Measurements from ENCODE around the gene SEC14L6.

SEC14L6 gene

DNA sequence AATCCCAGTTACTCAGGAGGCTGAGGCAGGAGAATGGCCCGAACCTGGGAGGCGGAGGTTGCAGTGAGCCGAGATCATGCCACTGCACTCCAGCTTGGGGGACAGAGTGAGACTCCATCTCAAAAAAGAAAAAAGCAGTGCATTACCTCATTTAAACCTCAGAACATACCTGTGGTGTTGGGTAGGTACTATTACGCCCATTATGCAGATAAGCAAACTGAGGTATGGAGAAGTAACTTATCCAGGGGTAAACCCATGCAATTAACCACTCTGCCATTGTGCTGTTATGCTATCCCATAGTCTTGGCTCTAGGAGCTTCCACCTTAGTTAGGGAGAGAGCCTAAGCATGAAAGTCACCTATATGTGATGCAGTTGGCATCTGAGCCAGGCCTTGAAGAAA is 72.4 kb downstream of the SEC14L6 start (continued):
- TF ChIP-seq CSDC2 (CRISPR knock-in tag; IDR thresholded peaks at IDR 0.05) (no peak), ZNF8 (CRISPR knock-in tag; IDR thresholded peaks at IDR 0.05) (no peak), ZNF565 (CRISPR knock-in tag; conservative IDR thresholded peaks at IDR 0.05; ENCODE audit: low read depth) (no peak)
- TF ChIP-seq, protein P1, sequence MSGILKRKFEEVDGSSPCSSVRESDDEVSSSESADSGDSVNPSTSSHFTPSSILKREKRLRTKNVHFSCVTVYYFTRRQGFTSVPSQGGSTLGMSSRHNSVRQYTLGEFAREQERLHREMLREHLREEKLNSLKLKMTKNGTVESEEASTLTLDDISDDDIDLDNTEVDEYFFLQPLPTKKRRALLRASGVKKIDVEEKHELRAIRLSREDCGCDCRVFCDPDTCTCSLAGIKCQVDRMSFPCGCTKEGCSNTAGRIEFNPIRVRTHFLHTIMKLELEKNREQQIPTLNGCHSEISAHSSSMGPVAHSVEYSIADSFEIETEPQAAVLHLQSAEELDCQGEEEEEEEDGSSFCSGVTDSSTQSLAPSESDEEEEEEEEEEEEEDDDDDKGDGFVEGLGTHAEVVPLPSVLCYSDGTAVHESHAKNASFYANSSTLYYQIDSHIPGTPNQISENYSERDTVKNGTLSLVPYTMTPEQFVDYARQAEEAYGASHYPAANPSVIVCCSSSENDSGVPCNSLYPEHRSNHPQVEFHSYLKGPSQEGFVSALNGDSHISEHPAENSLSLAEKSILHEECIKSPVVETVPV (CRISPR knock-in tag; IDR thresholded peaks at IDR 0.05): no peak

DNA sequence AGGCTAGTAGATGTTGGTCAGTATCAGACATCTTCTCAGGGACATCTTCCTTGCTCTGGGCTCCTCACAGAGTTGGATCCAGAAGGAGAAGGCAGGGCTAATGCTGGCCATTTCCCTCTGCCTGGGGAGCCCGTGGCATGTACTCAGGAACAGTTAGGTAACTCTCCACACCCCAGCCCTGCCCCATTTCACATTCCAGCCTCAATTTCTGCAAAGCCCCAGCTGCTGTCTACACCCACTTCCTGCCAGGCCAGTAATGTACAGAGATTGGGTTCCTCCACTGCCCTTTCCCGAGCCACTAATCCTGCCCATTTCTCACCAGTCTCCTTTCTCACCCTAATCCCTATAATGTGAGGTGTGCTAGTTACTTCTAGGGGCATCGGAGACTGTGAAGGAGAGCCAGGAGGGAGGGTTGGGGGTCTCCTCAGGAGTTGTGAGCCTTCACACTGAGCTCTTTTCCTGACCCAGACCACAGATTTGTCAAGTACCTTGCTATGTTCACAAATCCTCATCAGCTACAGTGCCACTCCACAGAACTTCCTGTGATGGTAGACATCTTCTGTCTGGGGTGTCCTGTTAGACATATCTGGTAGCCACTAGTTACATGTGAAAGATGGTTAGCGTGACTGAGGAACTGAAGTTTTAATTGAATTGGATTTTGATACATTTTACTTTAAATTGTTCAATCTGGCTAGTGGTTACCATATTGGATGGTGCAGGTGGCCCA is 73.4 kb downstream of the SEC14L6 start:
- no peak for ATAC-seq
- TF ChIP-seq, protein P2, sequence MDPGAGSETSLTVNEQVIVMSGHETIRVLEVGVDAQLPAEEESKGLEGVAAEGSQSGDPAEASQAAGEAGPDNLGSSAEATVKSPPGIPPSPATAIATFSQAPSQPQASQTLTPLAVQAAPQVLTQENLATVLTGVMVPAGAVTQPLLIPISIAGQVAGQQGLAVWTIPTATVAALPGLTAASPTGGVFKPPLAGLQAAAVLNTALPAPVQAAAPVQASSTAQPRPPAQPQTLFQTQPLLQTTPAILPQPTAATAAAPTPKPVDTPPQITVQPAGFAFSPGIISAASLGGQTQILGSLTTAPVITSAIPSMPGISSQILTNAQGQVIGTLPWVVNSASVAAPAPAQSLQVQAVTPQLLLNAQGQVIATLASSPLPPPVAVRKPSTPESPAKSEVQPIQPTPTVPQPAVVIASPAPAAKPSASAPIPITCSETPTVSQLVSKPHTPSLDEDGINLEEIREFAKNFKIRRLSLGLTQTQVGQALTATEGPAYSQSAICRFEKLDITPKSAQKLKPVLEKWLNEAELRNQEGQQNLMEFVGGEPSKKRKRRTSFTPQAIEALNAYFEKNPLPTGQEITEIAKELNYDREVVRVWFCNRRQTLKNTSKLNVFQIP (CRISPR knock-in tag; IDR thresholded peaks at IDR 0.05; ENCODE audit: borderline replicate concordance, low read depth): no peak
- TF ChIP-seq, protein P3, sequence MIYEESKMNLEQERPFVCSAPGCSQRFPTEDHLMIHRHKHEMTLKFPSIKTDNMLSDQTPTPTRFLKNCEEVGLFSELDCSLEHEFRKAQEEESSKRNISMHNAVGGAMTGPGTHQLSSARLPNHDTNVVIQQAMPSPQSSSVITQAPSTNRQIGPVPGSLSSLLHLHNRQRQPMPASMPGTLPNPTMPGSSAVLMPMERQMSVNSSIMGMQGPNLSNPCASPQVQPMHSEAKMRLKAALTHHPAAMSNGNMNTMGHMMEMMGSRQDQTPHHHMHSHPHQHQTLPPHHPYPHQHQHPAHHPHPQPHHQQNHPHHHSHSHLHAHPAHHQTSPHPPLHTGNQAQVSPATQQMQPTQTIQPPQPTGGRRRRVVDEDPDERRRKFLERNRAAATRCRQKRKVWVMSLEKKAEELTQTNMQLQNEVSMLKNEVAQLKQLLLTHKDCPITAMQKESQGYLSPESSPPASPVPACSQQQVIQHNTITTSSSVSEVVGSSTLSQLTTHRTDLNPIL (CRISPR knock-in tag; IDR thresholded peaks at IDR 0.05; ENCODE audit: low read depth): no peak
- TF ChIP-seq SNAI2 (CRISPR knock-in tag; IDR thresholded peaks at IDR 0.05) (no peak), ZNF70 (CRISPR knock-in tag; IDR thresholded peaks at IDR 0.05) (no peak), CSDC2 (CRISPR knock-in tag; IDR thresholded peaks at IDR 0.05) (no peak), PPARA (CRISPR knock-in tag; IDR thresholded peaks at IDR 0.05; ENCODE audit: borderline replicate concordance) (no peak), ISL1 (CRISPR knock-in tag; IDR thresholded peaks at IDR 0.05) (no peak), ARNTL (CRISPR knock-in tag; IDR thresholded peaks at IDR 0.05; ENCODE audit: borderline replicate concordance, low read depth) (no peak), ZFP30 (CRISPR knock-in tag; IDR thresholded peaks at IDR 0.05) (no peak), GLIS3 (CRISPR knock-in tag; IDR thresholded peaks at IDR 0.05) (no peak), ZNF8 (CRISPR knock-in tag; IDR thresholded peaks at IDR 0.05) (no peak), BACH2 (CRISPR knock-in tag; IDR thresholded peaks at IDR 0.05; ENCODE audit: borderline replicate concordance) (no peak), TOX (CRISPR knock-in tag; IDR thresholded peaks at IDR 0.05; ENCODE audit: borderline replicate concordance) (no peak), OSR1 (CRISPR knock-in tag; IDR thresholded peaks at IDR 0.05) (no peak), ZNF565 (CRISPR knock-in tag; conservative IDR thresholded peaks at IDR 0.05; ENCODE audit: low read depth) (no peak)
- TF ChIP-seq, protein P4, sequence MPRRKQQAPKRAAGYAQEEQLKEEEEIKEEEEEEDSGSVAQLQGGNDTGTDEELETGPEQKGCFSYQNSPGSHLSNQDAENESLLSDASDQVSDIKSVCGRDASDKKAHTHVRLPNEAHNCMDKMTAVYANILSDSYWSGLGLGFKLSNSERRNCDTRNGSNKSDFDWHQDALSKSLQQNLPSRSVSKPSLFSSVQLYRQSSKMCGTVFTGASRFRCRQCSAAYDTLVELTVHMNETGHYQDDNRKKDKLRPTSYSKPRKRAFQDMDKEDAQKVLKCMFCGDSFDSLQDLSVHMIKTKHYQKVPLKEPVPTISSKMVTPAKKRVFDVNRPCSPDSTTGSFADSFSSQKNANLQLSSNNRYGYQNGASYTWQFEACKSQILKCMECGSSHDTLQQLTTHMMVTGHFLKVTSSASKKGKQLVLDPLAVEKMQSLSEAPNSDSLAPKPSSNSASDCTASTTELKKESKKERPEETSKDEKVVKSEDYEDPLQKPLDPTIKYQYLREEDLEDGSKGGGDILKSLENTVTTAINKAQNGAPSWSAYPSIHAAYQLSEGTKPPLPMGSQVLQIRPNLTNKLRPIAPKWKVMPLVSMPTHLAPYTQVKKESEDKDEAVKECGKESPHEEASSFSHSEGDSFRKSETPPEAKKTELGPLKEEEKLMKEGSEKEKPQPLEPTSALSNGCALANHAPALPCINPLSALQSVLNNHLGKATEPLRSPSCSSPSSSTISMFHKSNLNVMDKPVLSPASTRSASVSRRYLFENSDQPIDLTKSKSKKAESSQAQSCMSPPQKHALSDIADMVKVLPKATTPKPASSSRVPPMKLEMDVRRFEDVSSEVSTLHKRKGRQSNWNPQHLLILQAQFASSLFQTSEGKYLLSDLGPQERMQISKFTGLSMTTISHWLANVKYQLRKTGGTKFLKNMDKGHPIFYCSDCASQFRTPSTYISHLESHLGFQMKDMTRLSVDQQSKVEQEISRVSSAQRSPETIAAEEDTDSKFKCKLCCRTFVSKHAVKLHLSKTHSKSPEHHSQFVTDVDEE (CRISPR knock-in tag; IDR thresholded peaks at IDR 0.05): no peak
- TF ChIP-seq, protein P1 (CRISPR knock-in tag; IDR thresholded peaks at IDR 0.05): no peak
